ENCODE measurements around the gene NLRC3. TPM values are rescaled to one million over a fixed set of nuclear protein-coding genes. Genes with fewer than 3 reads are reported as not detected.
A peak's percentile ranks its signal among the peaks of the same experiment; 100 is the strongest.
"Not testable (repeated sequence)": the region's sequence is repeated elsewhere in the genome, so short reads cannot be mapped to it uniquely, and the experiment has no call there.

NLRC3 gene
- total RNA-seq, 1 donor from 2014 or later = not detected

- Mint-ChIP-seq H3K36me3 (ENCODE audit: unreplicated experiment) (peaks cover 42% of the 10 kb centered on the region), H3K27me3 (ENCODE audit: unreplicated experiment) (no peaks in the 10 kb centered on the region), H3K27ac (ENCODE audit: unreplicated experiment) (no peak overlapping the region), H3K4me1 (ENCODE audit: unreplicated experiment) (no peaks in the 10 kb centered on the region), H3K4me3 (ENCODE audit: unreplicated experiment) (no peak overlapping the region), H3K9me3 (ENCODE audit: unreplicated experiment) (no peaks in the 10 kb centered on the region)
- TF ChIP-seq CTCF (IDR thresholded peaks at IDR 0.05) = no peak
- no peak for DNase-seq (ENCODE audit: extremely low spot score, unreplicated experiment)
Observed at GRCh38 chr16:3528406-3528805, 48.8 kb downstream of the NLRC3 start.

- H3K4me1 Mint-ChIP-seq (ENCODE audit: unreplicated experiment); H3K4me3 Mint-ChIP-seq (ENCODE audit: unreplicated experiment); H3K27ac Mint-ChIP-seq (ENCODE audit: unreplicated experiment); H3K27me3 Mint-ChIP-seq (ENCODE audit: unreplicated experiment); DNase-seq (ENCODE audit: extremely low spot score, unreplicated experiment); H3K9me3 Mint-ChIP-seq (ENCODE audit: unreplicated experiment): not testable (repeated sequence)
- peak; percentile 64 for TF ChIP-seq CTCF (IDR thresholded peaks at IDR 0.05)
- H3K36me3 Mint-ChIP-seq (ENCODE audit: unreplicated experiment) = peaks cover 42% of the 10 kb centered on the region
Observed at GRCh38 chr16:3527216-3527829, 49.9 kb downstream of the NLRC3 start.

GRCh38 chr16:3525951-3526350 is 51.3 kb downstream of the NLRC3 start:
- Mint-ChIP-seq H3K27me3 (ENCODE audit: unreplicated experiment) (no peaks in the 10 kb centered on the region), H3K4me1 (ENCODE audit: unreplicated experiment) (no peaks in the 10 kb centered on the region), H3K36me3 (ENCODE audit: unreplicated experiment) (peaks cover 39% of the 10 kb centered on the region), H3K4me3 (ENCODE audit: unreplicated experiment) (no peak overlapping the region), H3K9me3 (ENCODE audit: unreplicated experiment) (no peaks in the 10 kb centered on the region), H3K27ac (ENCODE audit: unreplicated experiment) (peak overlapping the region; percentile 23)
- no peak for TF ChIP-seq CTCF (IDR thresholded peaks at IDR 0.05)
- no peak for DNase-seq (ENCODE audit: extremely low spot score, unreplicated experiment)

GRCh38 chr16:3523281-3523680 is 53.9 kb downstream of the NLRC3 start:
- peaks cover 3% of the 10 kb centered on the region for H3K4me1 Mint-ChIP-seq (ENCODE audit: unreplicated experiment)
- no peak for DNase-seq (ENCODE audit: extremely low spot score, unreplicated experiment)
- no peak overlapping the region for H3K27ac Mint-ChIP-seq (ENCODE audit: unreplicated experiment)
- no peaks in the 10 kb centered on the region for H3K27me3 Mint-ChIP-seq (ENCODE audit: unreplicated experiment)
- no peaks in the 10 kb centered on the region for H3K9me3 Mint-ChIP-seq (ENCODE audit: unreplicated experiment)
- H3K4me3 Mint-ChIP-seq (ENCODE audit: unreplicated experiment) = no peak overlapping the region
- peaks cover 49% of the 10 kb centered on the region for H3K36me3 Mint-ChIP-seq (ENCODE audit: unreplicated experiment)
- TF ChIP-seq CTCF (IDR thresholded peaks at IDR 0.05) = no peak

- no peak for TF ChIP-seq CTCF (IDR thresholded peaks at IDR 0.05)
- Mint-ChIP-seq H3K4me1 (ENCODE audit: unreplicated experiment) (peaks cover 4% of the 10 kb centered on the region), H3K9me3 (ENCODE audit: unreplicated experiment) (no peaks in the 10 kb centered on the region), H3K27me3 (ENCODE audit: unreplicated experiment) (no peaks in the 10 kb centered on the region), H3K36me3 (ENCODE audit: unreplicated experiment) (peaks cover 53% of the 10 kb centered on the region), H3K27ac (ENCODE audit: unreplicated experiment) (no peak overlapping the region), H3K4me3 (ENCODE audit: unreplicated experiment) (no peak overlapping the region)
- DNase-seq (ENCODE audit: extremely low spot score, unreplicated experiment) = no peak
Observed at GRCh38 chr16:3520841-3521240, 56.4 kb downstream of the NLRC3 start.
